SK-N-MC (cell line): ENCODE results near the gene ACTG1.

Source experiments
- EZH2 ChIP-seq: fragments of 200-600 bp; sonication (generic); IDR thresholded peaks from one replicate; pipeline ENCODE4 v1.6.1; 2017; ENCODE audit warnings: antibody characterized with exemption
- FOXP2 ChIP-seq: optimal IDR thresholded peaks from 2 replicates; pipeline ENCODE3; 2011; ENCODE audit warnings: mild to moderate bottlenecking, moderate library complexity; ENCODE audit not compliant: insufficient read depth; ENCODE audit errors: extremely low read length, control extremely low read depth
- POLR2AphosphoS5 ChIP-seq: IDR thresholded peaks from 2 replicates; pipeline ENCODE4 v1.6.1; 2012; ENCODE audit warnings: mild to moderate bottlenecking, low read depth, low read length, borderline replicate concordance

DNA sequence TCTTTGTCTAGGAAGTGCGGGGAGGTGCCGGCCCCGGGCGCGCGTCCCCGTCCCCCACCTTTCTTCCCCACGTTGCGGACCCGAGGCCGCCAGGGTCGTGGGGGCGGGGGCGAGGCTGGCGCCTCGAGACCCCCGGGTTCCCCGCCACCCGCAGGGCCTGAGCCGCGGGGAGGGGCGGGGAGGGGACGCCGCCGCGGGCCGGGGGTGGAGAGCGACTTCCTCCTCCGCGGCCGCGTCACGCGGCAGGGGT lies 1.8 kb upstream of the ACTG1 start:
- TF ChIP-seq EZH2 (no peak), POLR2AphosphoS5 (no peak), FOXP2 (no peak)
